Measurements from ENCODE around the gene SSRP1.

- TF ChIP-seq CTCF (IDR thresholded peaks at IDR 0.05; ENCODE audit: low read depth, low read length) (no peak), POLR2A (IDR thresholded peaks at IDR 0.05; ENCODE audit: extremely low read depth, insufficient read length) (no peak)
Measured at GRCh38 chr11:57276169-57276970, 59.3 kb downstream of the SSRP1 start.

Measured in NB4 (cell line).